ENCODE measurements around the gene LIF.

DNA sequence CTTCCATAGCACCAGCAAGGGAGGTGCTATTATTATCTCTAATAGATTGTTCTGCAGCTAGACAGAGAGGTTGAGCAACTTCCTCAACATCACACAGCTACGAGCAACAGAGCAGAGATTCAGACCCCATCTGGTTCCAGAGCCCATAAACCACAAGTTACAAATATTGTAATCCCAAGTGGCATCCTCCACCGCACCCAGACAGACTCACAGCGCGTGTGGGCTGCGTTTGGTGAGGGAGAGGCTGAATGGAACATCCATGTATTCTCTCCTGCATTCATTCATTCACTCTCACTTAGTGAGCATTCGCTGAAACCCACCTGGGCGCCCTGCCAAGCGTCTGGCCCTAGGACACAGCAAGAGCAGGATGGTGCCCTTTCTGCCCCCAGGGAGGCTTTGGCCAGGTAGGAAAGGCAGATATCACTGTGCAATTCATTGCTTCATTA, 33.5 kb downstream of the LIF start:
- TF ChIP-seq EZH2 (IDR thresholded peaks at IDR 0.05; ENCODE audit: insufficient read depth, poor library complexity, severe bottlenecking) (no peak), EZH2phosphoT487 (IDR thresholded peaks at IDR 0.05; ENCODE audit: insufficient read depth, low read depth) (no peak)

All from GM23248 (cell line).